ENCODE measurements around the gene TMPRSS2. TPM values are rescaled to one million over a fixed set of nuclear protein-coding genes. Genes with fewer than 3 reads are reported as not detected.
A peak's percentile ranks its signal among the peaks of the same experiment; 100 is the strongest.

TMPRSS2 gene
- total and polyA plus RNA-seq, 2 donors from 2014 or later, result 32.8 to 55.0 TPM

DNA sequence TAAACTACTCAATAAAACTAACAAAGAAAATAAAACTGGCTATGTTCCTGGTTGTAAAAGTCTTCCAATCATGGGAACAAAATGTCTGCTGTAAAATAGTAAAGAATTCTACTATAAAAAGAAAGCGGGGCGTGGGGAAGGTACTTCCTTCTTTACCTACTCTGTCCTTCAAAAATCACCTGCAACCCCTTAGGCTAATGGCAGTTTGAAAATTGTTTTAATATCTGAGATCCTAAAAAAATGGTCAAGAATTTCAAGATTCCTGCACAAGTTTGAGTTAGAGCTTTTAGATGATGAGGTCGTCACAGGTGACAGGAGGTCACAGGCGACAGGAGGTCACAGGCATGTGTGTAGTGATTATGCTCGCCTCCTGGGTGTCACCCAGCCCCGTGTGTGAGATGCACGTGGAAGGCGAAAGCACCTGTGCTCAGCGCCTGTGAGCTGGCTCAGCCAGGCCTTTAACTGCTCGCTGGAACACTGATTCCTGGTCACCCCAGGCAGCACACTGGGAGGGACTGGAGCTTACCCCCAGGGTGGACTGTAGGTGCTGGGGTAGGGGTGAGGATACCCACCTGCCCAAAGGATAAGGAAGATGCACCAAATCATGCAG lies 18.6 kb upstream of the TMPRSS2 start:
- Histone ChIP-seq H3K27ac (ENCODE audit: low read depth in 2 of 2, low read length in 2 of 2) (peak overlapping the region in 1 of 2 donors; percentile 38), H3K27me3 (ENCODE audit: control insufficient read depth, insufficient read depth, low read length) (no peaks in the 10 kb centered on the region), H3K9me3 (ENCODE audit: control insufficient read depth in 2 of 3, insufficient read depth in 1 of 3, low read length in 3 of 3) (no peaks in the 10 kb centered on the region), H3K36me3 (ENCODE audit: control insufficient read depth in 2 of 3, insufficient read depth in 3 of 3, low read length in 3 of 3) (no peaks in the 10 kb centered on the region), H3K4me3 (ENCODE audit: low read length in 3 of 3) (no peak overlapping the region), H3K9ac (ENCODE audit: low read length in 3 of 3) (no peak overlapping the region), H3K4me1 (ENCODE audit: control insufficient read depth in 2 of 3, insufficient read depth in 2 of 3, low read depth in 1 of 3, low read length in 3 of 3) (peaks cover 0 to 11% (median 10%) of the 10 kb centered on the region in 3 donors)
- TF ChIP-seq, protein P1, sequence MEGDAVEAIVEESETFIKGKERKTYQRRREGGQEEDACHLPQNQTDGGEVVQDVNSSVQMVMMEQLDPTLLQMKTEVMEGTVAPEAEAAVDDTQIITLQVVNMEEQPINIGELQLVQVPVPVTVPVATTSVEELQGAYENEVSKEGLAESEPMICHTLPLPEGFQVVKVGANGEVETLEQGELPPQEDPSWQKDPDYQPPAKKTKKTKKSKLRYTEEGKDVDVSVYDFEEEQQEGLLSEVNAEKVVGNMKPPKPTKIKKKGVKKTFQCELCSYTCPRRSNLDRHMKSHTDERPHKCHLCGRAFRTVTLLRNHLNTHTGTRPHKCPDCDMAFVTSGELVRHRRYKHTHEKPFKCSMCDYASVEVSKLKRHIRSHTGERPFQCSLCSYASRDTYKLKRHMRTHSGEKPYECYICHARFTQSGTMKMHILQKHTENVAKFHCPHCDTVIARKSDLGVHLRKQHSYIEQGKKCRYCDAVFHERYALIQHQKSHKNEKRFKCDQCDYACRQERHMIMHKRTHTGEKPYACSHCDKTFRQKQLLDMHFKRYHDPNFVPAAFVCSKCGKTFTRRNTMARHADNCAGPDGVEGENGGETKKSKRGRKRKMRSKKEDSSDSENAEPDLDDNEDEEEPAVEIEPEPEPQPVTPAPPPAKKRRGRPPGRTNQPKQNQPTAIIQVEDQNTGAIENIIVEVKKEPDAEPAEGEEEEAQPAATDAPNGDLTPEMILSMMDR (IDR thresholded peaks at IDR 0.05; ENCODE audit: borderline replicate concordance, extremely low read depth, insufficient read depth), result no peak
- FAIRE-seq (no peak), DNase-seq (peak in 1 of 5 donors; percentile 37)
- intact Hi-C loops (cut with DNase I), result no loop called here

DNA sequence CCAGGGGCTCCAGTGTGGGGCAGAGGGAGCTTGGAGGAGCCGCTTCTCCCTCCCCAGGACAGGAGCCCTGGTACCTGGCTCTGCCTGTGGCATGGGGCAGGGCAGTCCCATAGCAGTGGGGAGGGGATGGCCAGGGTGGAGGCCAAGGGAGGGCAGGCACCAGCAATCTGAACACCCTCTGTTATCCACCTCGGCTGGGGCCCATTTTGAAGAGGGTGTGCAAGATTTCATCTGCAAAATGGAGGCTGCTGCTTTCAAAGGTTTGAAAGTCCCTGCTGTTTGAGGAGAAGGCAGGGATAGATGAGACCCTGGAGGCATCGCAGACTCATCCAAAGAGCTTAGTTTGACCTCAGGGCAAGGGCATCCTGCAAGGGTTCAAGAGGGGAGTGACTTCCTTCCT lies 15.2 kb upstream of the TMPRSS2 start:
- peaks cover 0 to 13% (median 11%) of the 10 kb centered on the region in 3 donors for H3K4me1 ChIP-seq (ENCODE audit: control insufficient read depth in 2 of 3, insufficient read depth in 2 of 3, low read depth in 1 of 3, low read length in 3 of 3)
- no peaks in the 10 kb centered on the region for H3K27me3 ChIP-seq (ENCODE audit: control insufficient read depth, insufficient read depth, low read length)
- H3K4me3 ChIP-seq (ENCODE audit: low read length in 3 of 3), result no peak overlapping the region
- no peaks in the 10 kb centered on the region for H3K36me3 ChIP-seq (ENCODE audit: control insufficient read depth in 2 of 3, insufficient read depth in 3 of 3, low read length in 3 of 3)
- no peaks in the 10 kb centered on the region for H3K9me3 ChIP-seq (ENCODE audit: control insufficient read depth in 2 of 3, insufficient read depth in 1 of 3, low read length in 3 of 3)
- intact Hi-C loops (cut with DNase I), result no loop called here
- FAIRE-seq (no peak), DNase-seq (peak in 1 of 5 donors; percentile 14)
- no peak overlapping the region for H3K27ac ChIP-seq (ENCODE audit: low read depth in 2 of 2, low read length in 2 of 2)
- H3K9ac ChIP-seq (ENCODE audit: low read length in 3 of 3), result no peak overlapping the region
- TF ChIP-seq, protein P1 (IDR thresholded peaks at IDR 0.05; ENCODE audit: borderline replicate concordance, extremely low read depth, insufficient read depth), result no peak

DNA sequence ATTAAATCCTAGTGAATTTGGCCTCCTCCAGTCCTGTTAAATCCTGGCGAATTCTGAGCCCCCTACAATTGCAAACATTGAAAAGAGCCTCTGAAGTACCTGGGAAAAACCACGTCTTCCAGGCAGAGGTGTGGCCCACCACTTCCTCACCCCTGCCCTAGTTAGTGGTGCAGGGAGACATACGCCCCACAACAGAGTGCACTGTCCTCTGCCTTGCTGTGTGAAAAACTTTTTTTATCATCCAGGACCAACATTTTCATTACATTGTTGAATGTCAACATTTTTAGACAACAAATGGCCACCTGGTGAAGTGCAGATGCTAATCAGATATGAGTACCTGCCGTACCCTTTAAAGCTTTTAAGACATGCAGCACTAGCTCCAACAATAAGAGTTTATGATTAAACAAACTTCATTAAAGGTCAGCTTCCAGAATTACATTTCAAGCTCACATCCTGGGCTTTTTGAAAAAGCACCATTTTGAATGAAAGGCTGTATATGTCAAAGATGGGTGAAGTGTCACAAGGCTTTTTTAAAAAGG lies 13.6 kb upstream of the TMPRSS2 start:
- intact Hi-C loops (cut with DNase I), result no loop called here
- DNase-seq (peak in 1 of 5 donors; percentile 18), FAIRE-seq (no peak)
- Histone ChIP-seq H3K4me1 (ENCODE audit: control insufficient read depth in 2 of 3, insufficient read depth in 2 of 3, low read depth in 1 of 3, low read length in 3 of 3) (peaks cover 0 to 11% (median 7%) of the 10 kb centered on the region in 3 donors), H3K36me3 (ENCODE audit: control insufficient read depth in 2 of 3, insufficient read depth in 3 of 3, low read length in 3 of 3) (no peaks in the 10 kb centered on the region), H3K27me3 (ENCODE audit: control insufficient read depth, insufficient read depth, low read length) (no peaks in the 10 kb centered on the region), H3K9me3 (ENCODE audit: control insufficient read depth in 2 of 3, insufficient read depth in 1 of 3, low read length in 3 of 3) (no peaks in the 10 kb centered on the region), H3K4me3 (ENCODE audit: low read length in 3 of 3) (no peak overlapping the region), H3K9ac (ENCODE audit: low read length in 3 of 3) (no peak overlapping the region), H3K27ac (ENCODE audit: low read depth in 2 of 2, low read length in 2 of 2) (peak overlapping the region in 1 of 2 donors; percentile 51)
- TF ChIP-seq, protein P1 (IDR thresholded peaks at IDR 0.05; ENCODE audit: borderline replicate concordance, extremely low read depth, insufficient read depth), result no peak

Data from kidney (tissue), 14 donors.